K562 (cell line): Measurements from ENCODE around the gene BCL2L1. TPM values are rescaled to one million over a fixed set of nuclear protein-coding genes. Genes with fewer than 3 reads are reported as not detected.
A peak's percentile ranks its signal among the peaks of the same experiment; 100 is the strongest.

ENCODE experiments used
- ERF ChIP-seq: fragments of 450-650 bp; formaldehyde crosslinking; IDR thresholded peaks from 2 replicates; pipeline ENCODE4 v1.4.0; 2020; ENCODE audit warnings: mild to moderate bottlenecking, mixed read lengths
- POLR2AphosphoS5 ChIP-seq: IDR thresholded peaks from 2 replicates; pipeline ENCODE4 v1.6.1; 2011; ENCODE audit warnings: mild to moderate bottlenecking, low read depth, low read length, moderate library complexity; ENCODE audit not compliant: control insufficient read depth, insufficient read depth
- PTRF ChIP-seq: fragments of 450-650 bp; IDR thresholded peaks from 2 replicates; pipeline ENCODE4 v1.6.1; 2016; ENCODE audit warnings: mild to moderate bottlenecking, missing genetic modification characterization, missing compliant biosample characterization
- RB1 ChIP-seq: fragments of 450-650 bp; IDR thresholded peaks from 2 replicates; pipeline ENCODE4 v1.6.1; 2017; ENCODE audit warnings: low read depth, mild to moderate bottlenecking
- SNIP1 ChIP-seq: fragments of 450-650 bp; IDR thresholded peaks from 2 replicates; pipeline ENCODE4 v1.7.1; 2017; ENCODE audit warnings: low read depth, mild to moderate bottlenecking
- YBX1 ChIP-seq: fragments of 450-650 bp; IDR thresholded peaks from 2 replicates; pipeline ENCODE4 v1.7.1; 2016; ENCODE audit warnings: mild to moderate bottlenecking
- ZNF324 ChIP-seq: fragments of 250-450 bp; sonication (Bioruptor Pico); IDR thresholded peaks from 2 replicates; pipeline ENCODE4 v1.4.0; 2020; ENCODE audit warnings: mild to moderate bottlenecking
- ZNF785 ChIP-seq: fragments of 250-450 bp; sonication (Bioruptor Pico); IDR thresholded peaks from 2 replicates; pipeline ENCODE4 v1.4.0; 2020; ENCODE audit warnings: mild to moderate bottlenecking
- polyA plus RNA-seq, 8 experiments: library from polyadenylated mRNA; depleted of rRNA in 4 of 8; stranded (reverse) in 5 of 8; unstranded in 3 of 8; fragments of >200 nt; fragmentation: Nextera tagmentation in 2 of 8; fragmentation: Illumina TruSeq in 1 of 8; extraction: Ambion mirVana in 2 of 8; extraction: Trizol in 1 of 8; gene quantifications; 2 replicates each; pipeline versions ENCODE4 v1.2.1 to v1.2.3, GENCODE V29; 2011 to 2014; ENCODE audit warnings: inconsistent platforms in 1 of 8, missing spikeins in 1 of 8
- total RNA-seq, 7 experiments: library from RNA; depleted of rRNA in 6 of 7; stranded (reverse); fragments of >200 nt in 6 of 7; fragmentation: Illumina TruSeq in 2 of 7; extraction: Trizol in 2 of 7; gene quantifications; 2 replicates each; pipeline versions ENCODE4 v1.2.1 to v1.2.3, GENCODE V29; 2011 to 2021; ENCODE audit warnings: low replicate concordance in 1 of 7
- TF ChIP-seq, protein P1 (sequence below): fragments of 450-650 bp; IDR thresholded peaks from 2 replicates; pipeline ENCODE4 v1.6.1; 2016; ENCODE audit warnings: low read depth
- TF ChIP-seq, protein P2 (sequence below), 2 experiments: fragments of 450-650 bp; formaldehyde crosslinking in 1 of 2; IDR thresholded peaks; 2 replicates each; pipeline versions ENCODE4 v1.4.0 to v1.6.1; 2014 to 2020; ENCODE audit warnings: mild to moderate bottlenecking in 2 of 2, borderline replicate concordance in 1 of 2, low read depth in 1 of 2

The BCL2L1 gene
- total and polyA plus RNA-seq, 9 of the 15 experiments (the other 6 are each of a cell fraction or from before 2014, with no cell fraction given) = 3.3 to 182 (median 120) TPM

DNA sequence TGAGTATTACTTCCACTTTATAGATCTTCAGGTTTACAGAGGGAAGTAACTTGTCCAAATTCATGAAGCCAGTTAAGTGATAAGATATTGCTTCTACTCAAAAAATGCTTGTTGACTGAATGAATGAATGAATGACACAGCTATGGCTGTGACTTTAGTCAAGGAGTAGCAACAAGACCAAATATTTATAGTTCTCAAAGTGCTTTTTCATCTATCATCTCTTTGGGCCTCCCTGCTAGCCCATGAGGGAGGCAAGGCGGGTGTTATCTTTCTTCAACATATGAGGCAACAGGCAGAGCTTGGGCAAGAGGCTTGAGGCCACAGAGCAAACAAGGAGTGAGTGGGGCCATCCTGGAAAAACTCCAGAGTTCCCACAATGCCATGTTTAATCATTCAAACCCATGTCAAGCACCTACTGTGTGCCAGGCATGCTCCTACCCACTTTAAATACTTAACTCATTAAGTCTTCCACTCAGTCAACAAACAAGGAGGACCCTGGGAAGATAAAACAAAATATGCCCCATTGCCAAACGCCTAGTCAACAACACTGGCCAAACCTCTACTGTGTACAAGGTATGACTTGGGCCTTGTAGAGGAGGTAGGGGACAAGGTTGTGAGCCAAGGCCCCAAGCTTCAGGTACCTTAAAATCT, 15.9 kb downstream of the BCL2L1 start (continued):
- TF ChIP-seq ERF (CRISPR knock-in tag) (peak; percentile 75; the same call in 1 of the 2 replicates), ZNF324 (CRISPR knock-in tag) (no peak; the same call in 1 of the 2 replicates), ZNF785 (CRISPR knock-in tag) (no peak), SNIP1 (no peak), POLR2AphosphoS5 (peak; percentile 92), RB1 (no peak), PTRF (tag) (peak; percentile 28; the same call in 1 of the 2 replicates), YBX1 (no peak)
- TF ChIP-seq, protein P1, sequence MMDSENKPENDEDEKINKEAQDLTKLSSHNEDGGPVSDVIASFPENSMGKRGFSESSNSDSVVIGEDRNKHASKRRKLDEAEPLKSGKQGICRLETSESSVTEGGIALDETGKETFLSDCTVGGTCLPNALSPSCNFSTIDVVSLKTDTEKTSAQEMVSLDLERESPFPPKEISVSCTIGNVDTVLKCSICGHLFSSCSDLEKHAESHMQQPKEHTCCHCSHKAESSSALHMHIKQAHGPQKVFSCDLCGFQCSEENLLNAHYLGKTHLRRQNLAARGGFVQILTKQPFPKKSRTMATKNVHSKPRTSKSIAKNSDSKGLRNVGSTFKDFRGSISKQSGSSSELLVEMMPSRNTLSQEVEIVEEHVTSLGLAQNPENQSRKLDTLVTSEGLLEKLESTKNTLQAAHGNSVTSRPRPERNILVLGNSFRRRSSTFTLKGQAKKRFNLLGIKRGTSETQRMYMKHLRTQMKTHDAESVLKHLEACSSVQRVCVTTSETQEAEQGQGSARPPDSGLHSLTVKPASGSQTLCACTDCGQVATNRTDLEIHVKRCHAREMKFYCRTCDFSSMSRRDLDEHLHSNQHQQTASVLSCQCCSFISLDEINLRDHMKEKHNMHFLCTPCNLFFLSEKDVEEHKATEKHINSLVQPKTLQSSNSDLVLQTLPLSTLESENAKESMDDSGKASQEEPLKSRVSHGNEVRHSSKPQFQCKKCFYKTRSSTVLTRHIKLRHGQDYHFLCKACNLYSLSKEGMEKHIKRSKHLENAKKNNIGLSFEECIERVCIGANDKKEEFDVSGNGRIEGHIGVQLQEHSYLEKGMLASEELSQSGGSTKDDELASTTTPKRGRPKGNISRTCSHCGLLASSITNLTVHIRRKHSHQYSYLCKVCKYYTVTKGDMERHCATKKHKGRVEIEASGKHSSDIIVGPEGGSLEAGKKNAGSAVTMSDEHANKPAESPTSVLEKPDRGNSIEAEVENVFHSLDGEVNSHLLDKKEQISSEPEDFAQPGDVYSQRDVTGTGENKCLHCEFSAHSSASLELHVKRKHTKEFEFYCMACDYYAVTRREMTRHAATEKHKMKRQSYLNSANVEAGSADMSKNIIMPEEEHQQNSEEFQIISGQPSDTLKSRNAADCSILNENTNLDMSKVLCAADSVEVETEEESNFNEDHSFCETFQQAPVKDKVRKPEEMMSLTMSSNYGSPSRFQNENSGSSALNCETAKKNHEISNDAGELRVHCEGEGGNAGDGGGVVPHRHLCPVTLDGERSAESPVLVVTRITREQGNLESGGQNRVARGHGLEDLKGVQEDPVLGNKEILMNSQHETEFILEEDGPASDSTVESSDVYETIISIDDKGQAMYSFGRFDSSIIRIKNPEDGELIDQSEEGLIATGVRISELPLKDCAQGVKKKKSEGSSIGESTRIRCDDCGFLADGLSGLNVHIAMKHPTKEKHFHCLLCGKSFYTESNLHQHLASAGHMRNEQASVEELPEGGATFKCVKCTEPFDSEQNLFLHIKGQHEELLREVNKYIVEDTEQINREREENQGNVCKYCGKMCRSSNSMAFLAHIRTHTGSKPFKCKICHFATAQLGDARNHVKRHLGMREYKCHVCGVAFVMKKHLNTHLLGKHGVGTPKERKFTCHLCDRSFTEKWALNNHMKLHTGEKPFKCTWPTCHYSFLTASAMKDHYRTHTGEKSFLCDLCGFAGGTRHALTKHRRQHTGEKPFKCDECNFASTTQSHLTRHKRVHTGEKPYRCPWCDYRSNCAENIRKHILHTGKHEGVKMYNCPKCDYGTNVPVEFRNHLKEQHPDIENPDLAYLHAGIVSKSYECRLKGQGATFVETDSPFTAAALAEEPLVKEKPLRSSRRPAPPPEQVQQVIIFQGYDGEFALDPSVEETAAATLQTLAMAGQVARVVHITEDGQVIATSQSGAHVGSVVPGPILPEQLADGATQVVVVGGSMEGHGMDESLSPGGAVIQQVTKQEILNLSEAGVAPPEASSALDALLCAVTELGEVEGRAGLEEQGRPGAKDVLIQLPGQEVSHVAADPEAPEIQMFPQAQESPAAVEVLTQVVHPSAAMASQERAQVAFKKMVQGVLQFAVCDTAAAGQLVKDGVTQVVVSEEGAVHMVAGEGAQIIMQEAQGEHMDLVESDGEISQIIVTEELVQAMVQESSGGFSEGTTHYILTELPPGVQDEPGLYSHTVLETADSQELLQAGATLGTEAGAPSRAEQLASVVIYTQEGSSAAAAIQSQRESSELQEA = no peak
- TF ChIP-seq, protein P2, sequence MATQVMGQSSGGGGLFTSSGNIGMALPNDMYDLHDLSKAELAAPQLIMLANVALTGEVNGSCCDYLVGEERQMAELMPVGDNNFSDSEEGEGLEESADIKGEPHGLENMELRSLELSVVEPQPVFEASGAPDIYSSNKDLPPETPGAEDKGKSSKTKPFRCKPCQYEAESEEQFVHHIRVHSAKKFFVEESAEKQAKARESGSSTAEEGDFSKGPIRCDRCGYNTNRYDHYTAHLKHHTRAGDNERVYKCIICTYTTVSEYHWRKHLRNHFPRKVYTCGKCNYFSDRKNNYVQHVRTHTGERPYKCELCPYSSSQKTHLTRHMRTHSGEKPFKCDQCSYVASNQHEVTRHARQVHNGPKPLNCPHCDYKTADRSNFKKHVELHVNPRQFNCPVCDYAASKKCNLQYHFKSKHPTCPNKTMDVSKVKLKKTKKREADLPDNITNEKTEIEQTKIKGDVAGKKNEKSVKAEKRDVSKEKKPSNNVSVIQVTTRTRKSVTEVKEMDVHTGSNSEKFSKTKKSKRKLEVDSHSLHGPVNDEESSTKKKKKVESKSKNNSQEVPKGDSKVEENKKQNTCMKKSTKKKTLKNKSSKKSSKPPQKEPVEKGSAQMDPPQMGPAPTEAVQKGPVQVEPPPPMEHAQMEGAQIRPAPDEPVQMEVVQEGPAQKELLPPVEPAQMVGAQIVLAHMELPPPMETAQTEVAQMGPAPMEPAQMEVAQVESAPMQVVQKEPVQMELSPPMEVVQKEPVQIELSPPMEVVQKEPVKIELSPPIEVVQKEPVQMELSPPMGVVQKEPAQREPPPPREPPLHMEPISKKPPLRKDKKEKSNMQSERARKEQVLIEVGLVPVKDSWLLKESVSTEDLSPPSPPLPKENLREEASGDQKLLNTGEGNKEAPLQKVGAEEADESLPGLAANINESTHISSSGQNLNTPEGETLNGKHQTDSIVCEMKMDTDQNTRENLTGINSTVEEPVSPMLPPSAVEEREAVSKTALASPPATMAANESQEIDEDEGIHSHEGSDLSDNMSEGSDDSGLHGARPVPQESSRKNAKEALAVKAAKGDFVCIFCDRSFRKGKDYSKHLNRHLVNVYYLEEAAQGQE (IDR thresholded peaks at IDR 0.05; ENCODE audit: borderline replicate concordance) = peak; percentile 12; the same call in 1 of the 2 replicates
- TF ChIP-seq, protein P2 (CRISPR knock-in tag; IDR thresholded peaks at IDR 0.05; ENCODE audit: low read depth) = no peak
